ENCODE data around the gene SFTPA1. TPM values are rescaled to one million over a fixed set of nuclear protein-coding genes. Genes with fewer than 3 reads are reported as not detected.

Gene SFTPA1
- total and polyA plus RNA-seq, 10 of the 15 experiments (the other 5 are each of a cell fraction or from before 2014, with no cell fraction given), result 3.7 TPM; not detected in 9

DNA sequence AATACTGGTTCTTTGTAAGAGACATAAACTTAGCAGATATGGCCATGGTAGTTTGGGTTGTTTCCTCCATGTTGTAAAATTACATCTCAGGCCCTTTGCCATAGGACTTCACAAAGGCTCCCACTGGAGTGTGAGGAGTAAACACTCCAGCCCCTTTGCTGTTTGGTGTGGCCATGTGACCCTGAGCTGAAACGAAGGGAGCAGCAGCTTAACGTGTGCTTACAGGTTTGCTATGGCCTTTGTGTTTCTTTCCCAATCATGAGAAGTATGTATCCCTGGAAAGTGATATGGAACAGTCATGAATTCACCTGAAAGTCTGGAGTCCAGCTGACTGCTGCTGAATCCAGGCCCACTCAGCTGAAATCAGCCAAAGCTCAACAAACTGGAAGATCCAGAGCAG lies 23.8 kb upstream of the SFTPA1 start:
- RAD21 ChIA-PET (ENCODE audit: unreplicated experiment), result no interaction called here
- Histone ChIP-seq H3K9ac (ENCODE audit: control insufficient read depth, insufficient read depth, low read length) (no peak overlapping the region), H3K27me3 (replicated peaks in 1 of 2; ENCODE audit: control insufficient read depth in 2 of 2, insufficient read depth in 2 of 2, low read length in 1 of 2) (no peaks in the 10 kb centered on the region; a peak in 1 of 4 replicates), H3K79me2 (ENCODE audit: control insufficient read depth, insufficient read depth, low read length) (no peaks in the 10 kb centered on the region), H3K9me3 (replicated peaks; ENCODE audit: control insufficient read depth, insufficient read depth, low read length) (no peaks in the 10 kb centered on the region), H2AFZ (ENCODE audit: control insufficient read depth, low read depth, low read length) (no peak overlapping the region), H3K4me3 (no peak overlapping the region), H3K4me2 (ENCODE audit: control insufficient read depth, insufficient read depth) (no peak overlapping the region), H3K27ac (ENCODE audit: control insufficient read depth, insufficient read depth) (no peak overlapping the region), H3K4me1 (ENCODE audit: control insufficient read depth, insufficient read depth, low read length) (no peaks in the 10 kb centered on the region), H3K36me3 (ENCODE audit: control insufficient read depth in 2 of 2, insufficient read depth in 2 of 2, low read length in 1 of 2) (no peaks in the 10 kb centered on the region), H4K20me1 (ENCODE audit: control insufficient read depth, insufficient read depth) (no peaks in the 10 kb centered on the region)
- in situ Hi-C loops (cut with MboI) (no loop called here), intact Hi-C loops (cut with micrococcal nuclease; ENCODE audit: unreplicated experiment) (no loop called here)
- no TSS peak for BruUV-seq (replicated peaks)
- TF ChIP-seq TBL1XR1 (IDR thresholded peaks at IDR 0.05; ENCODE audit: low read depth, low read length), result no peak
- FAIRE-seq (no peak), ATAC-seq (no peak), DNase-seq (ENCODE audit: low read depth, low spot score) (no peak)
- SMC1A ChIA-PET (ENCODE audit: uncharacterized antibody, unreplicated experiment), result no interaction called here
- POLR2A ChIA-PET, result no interaction called here
- WGBS (ENCODE audit: insufficient coverage, insufficient replicate concordance, low lambda C conversion rate, missing lambda C conversion rate), result 0% methylated on average over 2 of the region's 2 CpGs
- CTCF ChIA-PET, result no interaction called here

DNA sequence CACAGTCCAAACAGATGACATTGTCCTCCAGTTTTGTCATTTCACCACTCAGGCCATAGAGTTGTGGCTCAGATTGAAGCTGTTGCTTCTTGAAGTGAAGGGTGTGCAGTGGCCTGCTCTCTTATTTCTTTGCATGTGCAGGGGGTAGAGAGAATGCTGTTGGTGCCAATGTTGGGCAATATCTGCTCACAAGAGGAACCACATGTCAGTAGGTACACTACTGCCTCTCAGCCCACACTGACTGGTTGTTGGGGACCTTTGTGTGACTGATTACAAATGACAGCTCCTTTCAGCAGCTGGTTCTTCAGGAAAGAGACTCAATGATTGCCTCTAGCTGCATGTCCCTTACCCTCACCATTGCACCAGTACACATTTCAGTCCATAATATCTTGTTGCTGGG lies 21.9 kb upstream of the SFTPA1 start:
- no peak for FAIRE-seq
- no peak overlapping the region for H2AFZ ChIP-seq (ENCODE audit: control insufficient read depth, low read depth, low read length)
- DNase-seq (ENCODE audit: low read depth, low spot score), result no peak
- no peaks in the 10 kb centered on the region for H3K4me1 ChIP-seq (ENCODE audit: control insufficient read depth, insufficient read depth, low read length)
- H3K36me3 ChIP-seq (ENCODE audit: control insufficient read depth in 2 of 2, insufficient read depth in 2 of 2, low read length in 1 of 2), result no peaks in the 10 kb centered on the region
- ChIA-PET RAD21 (ENCODE audit: unreplicated experiment) (no interaction called here), POLR2A (no interaction called here), CTCF (interaction anchor here (0.6 kb wide), 1 partner anchor 96 kb away, joined by 3 read pairs; no protein-coding TSS in a partner anchor), SMC1A (ENCODE audit: uncharacterized antibody, unreplicated experiment) (no interaction called here)
- intact Hi-C loops (cut with micrococcal nuclease; ENCODE audit: unreplicated experiment), result no loop called here
- in situ Hi-C loops (cut with MboI), result no loop called here
- no peak overlapping the region for H3K9ac ChIP-seq (ENCODE audit: control insufficient read depth, insufficient read depth, low read length)
- no peak overlapping the region for H3K4me3 ChIP-seq
- no peaks in the 10 kb centered on the region for H4K20me1 ChIP-seq (ENCODE audit: control insufficient read depth, insufficient read depth)
- no TSS peak for BruUV-seq (replicated peaks)
- H3K9me3 ChIP-seq (replicated peaks; ENCODE audit: control insufficient read depth, insufficient read depth, low read length), result no peaks in the 10 kb centered on the region
- no peaks in the 10 kb centered on the region for H3K79me2 ChIP-seq (ENCODE audit: control insufficient read depth, insufficient read depth, low read length)
- ATAC-seq, result no peak
- no peak overlapping the region for H3K27ac ChIP-seq (ENCODE audit: control insufficient read depth, insufficient read depth)
- H3K27me3 ChIP-seq (replicated peaks in 1 of 2; ENCODE audit: control insufficient read depth in 2 of 2, insufficient read depth in 2 of 2, low read length in 1 of 2), result no peaks in the 10 kb centered on the region; a peak in 1 of 4 replicates
- H3K4me2 ChIP-seq (ENCODE audit: control insufficient read depth, insufficient read depth), result no peak overlapping the region
- TF ChIP-seq MEF2A (IDR thresholded peaks at IDR 0.05; ENCODE audit: insufficient read depth, low read depth, low read length) (no peak), PML (IDR thresholded peaks at IDR 0.05; ENCODE audit: low read length) (no peak), POLR2AphosphoS2 (IDR thresholded peaks at IDR 0.05; ENCODE audit: low read depth, low read length) (no peak), ESRRA (IDR thresholded peaks at IDR 0.05; ENCODE audit: low read length) (no peak), TCF7 (IDR thresholded peaks at IDR 0.05; ENCODE audit: borderline replicate concordance) (no peak), NFXL1 (IDR thresholded peaks at IDR 0.05; ENCODE audit: borderline replicate concordance) (no peak), IKZF2 (IDR thresholded peaks at IDR 0.05) (no peak), GATAD2B (conservative IDR thresholded peaks at IDR 0.05; ENCODE audit: low read depth) (no peak), ZNF24 (IDR thresholded peaks at IDR 0.05) (no peak), POLR2AphosphoS5 (IDR thresholded peaks at IDR 0.05; ENCODE audit: low read length) (no peak), EED (IDR thresholded peaks at IDR 0.05; ENCODE audit: low read depth) (no peak), KAT2A (conservative IDR thresholded peaks at IDR 0.05; ENCODE audit: control insufficient read depth, low read depth, low read length) (no peak), MXI1 (IDR thresholded peaks at IDR 0.05; ENCODE audit: low read depth, low read length) (no peak)
- TF ChIP-seq, protein P1, sequence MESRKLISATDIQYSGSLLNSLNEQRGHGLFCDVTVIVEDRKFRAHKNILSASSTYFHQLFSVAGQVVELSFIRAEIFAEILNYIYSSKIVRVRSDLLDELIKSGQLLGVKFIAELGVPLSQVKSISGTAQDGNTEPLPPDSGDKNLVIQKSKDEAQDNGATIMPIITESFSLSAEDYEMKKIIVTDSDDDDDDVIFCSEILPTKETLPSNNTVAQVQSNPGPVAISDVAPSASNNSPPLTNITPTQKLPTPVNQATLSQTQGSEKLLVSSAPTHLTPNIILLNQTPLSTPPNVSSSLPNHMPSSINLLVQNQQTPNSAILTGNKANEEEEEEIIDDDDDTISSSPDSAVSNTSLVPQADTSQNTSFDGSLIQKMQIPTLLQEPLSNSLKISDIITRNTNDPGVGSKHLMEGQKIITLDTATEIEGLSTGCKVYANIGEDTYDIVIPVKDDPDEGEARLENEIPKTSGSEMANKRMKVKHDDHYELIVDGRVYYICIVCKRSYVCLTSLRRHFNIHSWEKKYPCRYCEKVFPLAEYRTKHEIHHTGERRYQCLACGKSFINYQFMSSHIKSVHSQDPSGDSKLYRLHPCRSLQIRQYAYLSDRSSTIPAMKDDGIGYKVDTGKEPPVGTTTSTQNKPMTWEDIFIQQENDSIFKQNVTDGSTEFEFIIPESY (IDR thresholded peaks at IDR 0.05), result no peak
- TF ChIP-seq, protein P2, sequence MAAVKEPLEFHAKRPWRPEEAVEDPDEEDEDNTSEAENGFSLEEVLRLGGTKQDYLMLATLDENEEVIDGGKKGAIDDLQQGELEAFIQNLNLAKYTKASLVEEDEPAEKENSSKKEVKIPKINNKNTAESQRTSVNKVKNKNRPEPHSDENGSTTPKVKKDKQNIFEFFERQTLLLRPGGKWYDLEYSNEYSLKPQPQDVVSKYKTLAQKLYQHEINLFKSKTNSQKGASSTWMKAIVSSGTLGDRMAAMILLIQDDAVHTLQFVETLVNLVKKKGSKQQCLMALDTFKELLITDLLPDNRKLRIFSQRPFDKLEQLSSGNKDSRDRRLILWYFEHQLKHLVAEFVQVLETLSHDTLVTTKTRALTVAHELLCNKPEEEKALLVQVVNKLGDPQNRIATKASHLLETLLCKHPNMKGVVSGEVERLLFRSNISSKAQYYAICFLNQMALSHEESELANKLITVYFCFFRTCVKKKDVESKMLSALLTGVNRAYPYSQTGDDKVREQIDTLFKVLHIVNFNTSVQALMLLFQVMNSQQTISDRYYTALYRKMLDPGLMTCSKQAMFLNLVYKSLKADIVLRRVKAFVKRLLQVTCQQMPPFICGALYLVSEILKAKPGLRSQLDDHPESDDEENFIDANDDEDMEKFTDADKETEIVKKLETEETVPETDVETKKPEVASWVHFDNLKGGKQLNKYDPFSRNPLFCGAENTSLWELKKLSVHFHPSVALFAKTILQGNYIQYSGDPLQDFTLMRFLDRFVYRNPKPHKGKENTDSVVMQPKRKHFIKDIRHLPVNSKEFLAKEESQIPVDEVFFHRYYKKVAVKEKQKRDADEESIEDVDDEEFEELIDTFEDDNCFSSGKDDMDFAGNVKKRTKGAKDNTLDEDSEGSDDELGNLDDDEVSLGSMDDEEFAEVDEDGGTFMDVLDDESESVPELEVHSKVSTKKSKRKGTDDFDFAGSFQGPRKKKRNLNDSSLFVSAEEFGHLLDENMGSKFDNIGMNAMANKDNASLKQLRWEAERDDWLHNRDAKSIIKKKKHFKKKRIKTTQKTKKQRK (IDR thresholded peaks at IDR 0.05; ENCODE audit: low read depth, low read length), result no peak
